Endothelial cell of umbilical vein (primary cell): Measurements from ENCODE around the gene SFSWAP. TPM values are rescaled to one million over a fixed set of nuclear protein-coding genes. Genes with fewer than 3 reads are reported as not detected.

Experiments used
- BruUV-seq: library from RNA; stranded (reverse); fragments of 400-500 nt; replicated peaks from 2 replicates; lab custom pipeline; 2021; lab: Mats Ljungman, UMichigan
- CTCF ChIA-PET: fragments of 300-600, 350-600 bp; sonication (Branson Sonifier 250); formaldehyde crosslinking; loops from one replicate; lab custom pipeline; 2021; ENCODE audit warnings: antibody characterized with exemption, inconsistent platforms; lab: Charles Lee
- POLR2A ChIA-PET: fragments of 300-600, 350-600 bp; sonication (Branson Sonifier 250); formaldehyde crosslinking; loops from one replicate; lab custom pipeline; 2021; ENCODE audit warnings: antibody characterized with exemption, inconsistent platforms; lab: Charles Lee
- DNase-seq: peaks from one replicate; pipeline ENCODE4 v3.0.0-alpha.2; 2011; ENCODE audit warnings: low read depth, low spot score
- FAIRE-seq: peaks from 2 replicates; lab custom pipeline; 2011; peaks lifted over from hg19 to GRCh38; lab: Jason Lieb, UNC
- H2AFZ ChIP-seq: 2 replicates; pipeline ENCODE4 v1.6.0; 2012; ENCODE audit warnings: low read depth, low read length, control low read depth, inconsistent platforms
- H3K27ac ChIP-seq: 2 replicates; pipeline ENCODE4 v1.5.1; 2011; ENCODE audit warnings: low read depth, mild to moderate bottlenecking, control low read depth, low read length, moderate library complexity; ENCODE audit not compliant: insufficient read depth
- H3K27me3 ChIP-seq, 2 experiments: 2 replicates each; pipeline versions ENCODE4 v1.6.0 to v1.6.1; 2011; ENCODE audit warnings: low read length in 2 of 2, mixed read lengths in 1 of 2; ENCODE audit not compliant: control insufficient read depth in 2 of 2, insufficient read depth in 2 of 2
- H3K36me3 ChIP-seq, 2 experiments: 2 replicates in 1 of 2; 3 replicates in 1 of 2; pipeline ENCODE4 v1.5.1; 2011; ENCODE audit warnings: low read length in 2 of 2, mild to moderate bottlenecking in 1 of 2, moderate library complexity in 1 of 2; ENCODE audit not compliant: control insufficient read depth in 2 of 2, insufficient read depth in 2 of 2; ENCODE audit errors: extremely low read depth in 1 of 2
- H3K4me1 ChIP-seq: 3 replicates; pipeline ENCODE4 v1.5.1; 2011; ENCODE audit warnings: mild to moderate bottlenecking, low read length; ENCODE audit not compliant: control insufficient read depth, insufficient read depth; ENCODE audit errors: extremely low read depth
- H3K4me2 ChIP-seq: 2 replicates; pipeline ENCODE4 v1.6.1; 2011; ENCODE audit warnings: low read length, control low read depth, mixed read lengths; ENCODE audit not compliant: insufficient read depth
- H3K4me3 ChIP-seq, 3 experiments: fragments of 200-600 bp in 1 of 3; sonication (generic), shearing (Covaris generic) in 1 of 3; replicated peaks in 1 of 3; 2 replicates each; pipeline ENCODE4 v1.5.1; 2011 to 2016; ENCODE audit warnings: control low read depth in 3 of 3, low read length in 3 of 3, mild to moderate bottlenecking in 2 of 3, inconsistent platforms in 1 of 3, low read depth in 1 of 3, moderate library complexity in 1 of 3; ENCODE audit not compliant: insufficient read depth in 1 of 3
- H3K79me2 ChIP-seq: 2 replicates; pipeline ENCODE4 v1.6.0; 2012; ENCODE audit warnings: low read length, inconsistent platforms; ENCODE audit not compliant: control insufficient read depth, insufficient read depth
- H3K9ac ChIP-seq: replicated peaks from 2 replicates; pipeline ENCODE3; 2011; ENCODE audit warnings: low read length, control low read depth; ENCODE audit not compliant: insufficient read depth; ENCODE audit errors: extremely low read depth
- H3K9me1 ChIP-seq: replicated peaks from 3 replicates; pipeline ENCODE4 v1.6.0; 2011; ENCODE audit warnings: mild to moderate bottlenecking, low read length; ENCODE audit not compliant: control insufficient read depth, insufficient read depth; ENCODE audit errors: extremely low read depth
- H3K9me3 ChIP-seq: replicated peaks from 2 replicates; pipeline ENCODE4 v1.5.1; 2012; ENCODE audit warnings: low read length, inconsistent platforms; ENCODE audit not compliant: control insufficient read depth, insufficient read depth
- H4K20me1 ChIP-seq: replicated peaks from 2 replicates; pipeline ENCODE3; 2011; ENCODE audit warnings: mild to moderate bottlenecking, low read length; ENCODE audit not compliant: control insufficient read depth, insufficient read depth; ENCODE audit errors: extremely low read depth
- CTCF ChIP-seq, 2 donors: IDR thresholded peaks; 1 replicate in 1 of 2; 2 replicates in 1 of 2; pipeline ENCODE4 v1.5.1; 2011; ENCODE audit warnings: low read length in 2 of 2, mild to moderate bottlenecking in 2 of 2, moderate library complexity in 2 of 2, control low read depth in 1 of 2, inconsistent platforms in 1 of 2, low read depth in 1 of 2; ENCODE audit not compliant: insufficient read depth in 1 of 2; ENCODE audit errors: extremely low read depth in 1 of 2
- GATA2 ChIP-seq: IDR thresholded peaks from 2 replicates; pipeline ENCODE4 v1.7.0; 2011; ENCODE audit warnings: low read depth, mild to moderate bottlenecking, moderate library complexity, mixed read lengths, low read length; ENCODE audit not compliant: insufficient read length, insufficient read depth
- MAX ChIP-seq: IDR thresholded peaks from 2 replicates; pipeline ENCODE4 v1.6.1; 2011; ENCODE audit not compliant: insufficient read depth, insufficient read length
- POLR2AphosphoS5 ChIP-seq: IDR thresholded peaks from 2 replicates; pipeline ENCODE4 v1.6.1; 2012; ENCODE audit warnings: low read depth, mild to moderate bottlenecking, control low read depth, low read length, moderate library complexity; ENCODE audit not compliant: insufficient read depth
- dilution Hi-C: fragments of 300-500 bp; cut with MboI; formaldehyde crosslinking; loops from one replicate; pipeline ENCODE4 v1.15.0; 2019; ENCODE audit warnings: low sequenced_read_pairs; ENCODE audit not compliant: extremely low pct_ligation_motif_present
- intact Hi-C: fragments of 100-400 bp; cut with micrococcal nuclease; formaldehyde crosslinking; loops from one replicate; pipeline ENCODE4 v1.10.0; 2022
- polyA plus RNA-seq, 4 experiments: library from polyadenylated mRNA; depleted of rRNA in 3 of 4; stranded (reverse) in 3 of 4; unstranded in 1 of 4; fragments of >200 nt; gene quantifications; 2 replicates each; pipeline versions ENCODE4 v1.2.1 to v1.2.3, GENCODE V29; 2011 to 2012; ENCODE audit warnings: missing spikeins in 1 of 4
- total RNA-seq: library from RNA; stranded (reverse); gene quantifications from 2 replicates; pipeline ENCODE4 v1.2.3, GENCODE V29; 2021

SFSWAP gene
- total and polyA plus RNA-seq, 2 donors (not counting 3 experiments of a cell fraction or from before 2014, with no cell fraction given) = 38.1 to 53.3 TPM

GRCh38 chr12:131757111-131757510 is 46.2 kb downstream of the SFSWAP start:
- H4K20me1 ChIP-seq = no peaks in the 10 kb centered on the region
- intact Hi-C loops (no loop called here), dilution Hi-C loops (no loop called here)
- no peaks in the 10 kb centered on the region for H3K9me3 ChIP-seq
- FAIRE-seq = no peak
- CTCF ChIA-PET = no interaction called here
- H3K27me3 ChIP-seq = no peaks in the 10 kb centered on the region
- H3K79me2 ChIP-seq = no peaks in the 10 kb centered on the region
- H3K4me1 ChIP-seq = no peaks in the 10 kb centered on the region
- no peak for TF ChIP-seq GATA2
- no peak for TF ChIP-seq POLR2AphosphoS5
- DNase-seq = no peak
- no peak overlapping the region for H3K27ac ChIP-seq
- H3K9ac ChIP-seq = no peak overlapping the region
- BruUV-seq = no TSS peak
- H3K4me3 ChIP-seq = no peak overlapping the region
- H3K9me1 ChIP-seq = no peaks in the 10 kb centered on the region
- POLR2A ChIA-PET = no interaction called here
- peaks cover 16 to 35% of the 10 kb centered on the region in 2 experiments for H3K36me3 ChIP-seq
- H2AFZ ChIP-seq = no peak overlapping the region
- no peak overlapping the region for H3K4me2 ChIP-seq

- dilution Hi-C loops (no loop called here), intact Hi-C loops (no loop called here)
- no peaks in the 10 kb centered on the region for H3K9me3 ChIP-seq
- BruUV-seq = no TSS peak
- no peak for TF ChIP-seq MAX
- no peak for TF ChIP-seq CTCF (IDR thresholded peaks at IDR 0.05; ENCODE audit: extremely low read depth in 1 of 2, insufficient read depth in 1 of 2, low read depth in 1 of 2, low read length in 2 of 2)
- H2AFZ ChIP-seq = no peak overlapping the region
- no peak overlapping the region for H3K4me3 ChIP-seq
- no peaks in the 10 kb centered on the region for H3K79me2 ChIP-seq
- H3K9ac ChIP-seq = no peak overlapping the region
- no peak for DNase-seq
- no peak overlapping the region for H3K4me2 ChIP-seq
- no peak overlapping the region for H3K27ac ChIP-seq
- H4K20me1 ChIP-seq = no peaks in the 10 kb centered on the region
- no peak for FAIRE-seq
- peaks cover 16 to 32% of the 10 kb centered on the region in 2 experiments for H3K36me3 ChIP-seq
- H3K9me1 ChIP-seq = no peaks in the 10 kb centered on the region
- CTCF ChIA-PET = interaction anchor here (1.1 kb wide), 1 partner anchor 72 kb away, joined by 3 read pairs; no protein-coding TSS in a partner anchor
- H3K27me3 ChIP-seq = no peaks in the 10 kb centered on the region
- no peaks in the 10 kb centered on the region for H3K4me1 ChIP-seq
- POLR2A ChIA-PET = no interaction called here
Measured at GRCh38 chr12:131758016-131758739, 47.3 kb downstream of the SFSWAP start.
